ENCODE results near the gene SORT1. TPM values are rescaled to one million over a fixed set of nuclear protein-coding genes. Genes with fewer than 3 reads are reported as not detected.

The SORT1 gene
- total RNA-seq, 2 experiments from 2014 or later, result 0.31 to 0.51 TPM

- H3K27ac Mint-ChIP-seq, result no peak overlapping the region
- CTCF ChIA-PET, result interaction anchor here (1.7 to 2.4 kb wide), 2 partner anchors 150 to 181 kb away, joined by 4 to 6 read pairs; no protein-coding TSS in a partner anchor
- peaks cover 1% of the 10 kb centered on the region for H3K27me3 Mint-ChIP-seq
- POLR2A ChIA-PET, result no interaction called here
- H3K36me3 Mint-ChIP-seq, result no peaks in the 10 kb centered on the region
- DNase-seq, result no peak
- peaks cover 2% of the 10 kb centered on the region for H3K4me1 Mint-ChIP-seq (ENCODE audit: low read depth)
- intact Hi-C loops (cut with micrococcal nuclease), result no loop called here
- no peaks in the 10 kb centered on the region for H3K9me3 Mint-ChIP-seq
- no peak overlapping the region for H3K4me3 Mint-ChIP-seq
Measured at GRCh38 chr1:109351457-109351856, 46.3 kb downstream of the SORT1 start.

GRCh38 chr1:109350655-109351054 is 47.1 kb downstream of the SORT1 start:
- Mint-ChIP-seq H3K36me3 (no peaks in the 10 kb centered on the region), H3K4me3 (no peak overlapping the region), H3K4me1 (ENCODE audit: low read depth) (peaks cover 2% of the 10 kb centered on the region), H3K27ac (no peak overlapping the region), H3K9me3 (no peaks in the 10 kb centered on the region), H3K27me3 (peaks cover 1% of the 10 kb centered on the region)
- ChIA-PET CTCF (interaction anchor here (1.7 to 2.4 kb wide), 2 partner anchors 149 to 182 kb away, joined by 4 to 6 read pairs; no protein-coding TSS in a partner anchor), POLR2A (no interaction called here)
- DNase-seq, result no peak
- intact Hi-C loops (cut with micrococcal nuclease), result no loop called here

DNA sequence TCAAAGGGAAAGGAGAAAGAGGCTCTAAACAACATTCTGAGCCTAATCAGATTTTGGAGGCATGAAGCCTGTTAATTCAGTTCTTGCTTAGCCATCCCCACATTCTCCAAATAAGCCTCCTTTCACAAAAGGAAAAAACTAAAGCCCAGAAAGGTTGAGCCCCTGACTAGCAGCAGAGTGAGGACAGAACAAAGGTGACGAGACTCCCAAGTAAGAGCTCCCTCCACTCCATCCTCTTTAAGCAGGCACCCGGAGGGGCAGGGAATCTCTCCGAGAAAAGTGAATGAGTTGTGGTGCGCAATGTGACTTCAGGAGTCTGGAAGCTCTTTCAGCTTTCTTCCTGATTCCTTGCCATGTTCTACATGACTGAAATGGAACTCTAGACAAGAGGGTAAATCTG is 47.5 kb downstream of the SORT1 start:
- Mint-ChIP-seq H3K36me3 (no peaks in the 10 kb centered on the region), H3K4me3 (no peak overlapping the region), H3K27me3 (peaks cover 1% of the 10 kb centered on the region), H3K9me3 (no peaks in the 10 kb centered on the region), H3K4me1 (ENCODE audit: low read depth) (peaks cover 2% of the 10 kb centered on the region), H3K27ac (no peak overlapping the region)
- POLR2A ChIA-PET, result no interaction called here
- CTCF ChIA-PET, result interaction anchor here (1.7 to 2.4 kb wide), 2 partner anchors 149 to 182 kb away, joined by 4 to 6 read pairs; no protein-coding TSS in a partner anchor
- intact Hi-C loops (cut with micrococcal nuclease), result no loop called here
- DNase-seq, result no peak

DNA sequence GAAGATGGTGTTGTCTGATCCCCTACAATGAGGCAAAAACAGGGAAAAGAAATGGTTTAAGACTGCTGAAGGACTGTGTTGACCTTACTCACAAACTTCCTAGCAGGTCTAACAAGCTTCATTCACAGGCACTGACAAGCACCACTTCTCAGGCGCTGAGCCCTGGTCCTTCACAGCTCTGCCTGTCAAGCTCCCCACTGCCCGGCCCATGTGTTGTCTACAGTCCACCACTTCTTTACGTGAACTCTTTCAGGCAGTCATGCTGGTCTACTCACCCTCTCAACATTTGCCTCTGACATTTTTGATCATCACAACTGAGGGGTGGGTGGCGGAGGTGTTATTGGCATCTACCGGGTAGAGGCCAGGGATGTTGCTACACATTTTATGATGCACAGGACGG is 50.2 kb downstream of the SORT1 start:
- Mint-ChIP-seq H3K27me3 (peaks cover 7% of the 10 kb centered on the region), H3K4me3 (no peak overlapping the region), H3K27ac (no peak overlapping the region), H3K4me1 (ENCODE audit: low read depth) (no peaks in the 10 kb centered on the region), H3K9me3 (no peaks in the 10 kb centered on the region), H3K36me3 (no peaks in the 10 kb centered on the region)
- DNase-seq, result no peak
- ChIA-PET CTCF (no interaction called here), POLR2A (no interaction called here)
- intact Hi-C loops (cut with micrococcal nuclease), result no loop called here

- Mint-ChIP-seq H3K27me3 (peaks cover 9% of the 10 kb centered on the region), H3K36me3 (no peaks in the 10 kb centered on the region)
Measured at GRCh38 chr1:109341944-109342930, 55.5 kb downstream of the SORT1 start.

DNA sequence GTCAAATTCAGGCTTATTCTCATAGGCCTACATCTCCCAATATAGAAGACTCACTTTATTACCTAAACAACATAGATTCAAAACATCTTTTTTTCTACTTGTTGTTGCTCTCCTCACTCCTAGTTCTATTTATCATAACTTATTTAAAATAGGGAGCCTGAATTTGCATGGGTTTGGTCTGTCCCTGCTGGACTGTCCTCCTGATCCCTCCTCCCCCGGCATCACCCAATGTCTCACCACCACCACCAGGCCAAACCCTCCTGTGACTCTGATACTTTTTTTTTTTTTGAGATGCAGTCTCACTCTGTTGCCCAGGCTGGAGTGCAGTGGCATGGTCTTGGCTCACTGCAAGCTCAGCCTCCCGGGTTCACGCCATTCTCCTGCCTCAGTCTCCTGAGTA is 59.1 kb downstream of the SORT1 start:
- H3K4me3 Mint-ChIP-seq, result no peak overlapping the region
- CTCF ChIA-PET, result no interaction called here
- no peaks in the 10 kb centered on the region for H3K4me1 Mint-ChIP-seq (ENCODE audit: low read depth)
- DNase-seq, result no peak
- H3K27ac Mint-ChIP-seq, result no peak overlapping the region
- H3K9me3 Mint-ChIP-seq, result no peaks in the 10 kb centered on the region
- POLR2A ChIA-PET, result no interaction called here
- H3K36me3 Mint-ChIP-seq, result no peaks in the 10 kb centered on the region
- intact Hi-C loops (cut with micrococcal nuclease), result no loop called here
- peaks cover 3% of the 10 kb centered on the region for H3K27me3 Mint-ChIP-seq

More at GRCh38 chr1:109341944-109342930, 55.5 kb downstream of the SORT1 start:
- no peak for DNase-seq
- no peaks in the 10 kb centered on the region for H3K4me1 Mint-ChIP-seq (ENCODE audit: low read depth)
- CTCF ChIA-PET, result interaction anchor here (1.5 kb wide), 1 partner anchor 64 kb away, joined by 5 read pairs; no protein-coding TSS in a partner anchor
- POLR2A ChIA-PET, result no interaction called here
- intact Hi-C loops (cut with micrococcal nuclease), result no loop called here
- H3K27ac Mint-ChIP-seq, result no peak overlapping the region
- H3K9me3 Mint-ChIP-seq, result no peaks in the 10 kb centered on the region
- H3K4me3 Mint-ChIP-seq, result no peak overlapping the region

GRCh38 chr1:109338091-109338490 is 59.6 kb downstream of the SORT1 start:
- peaks cover 3% of the 10 kb centered on the region for H3K27me3 Mint-ChIP-seq
- no peaks in the 10 kb centered on the region for H3K9me3 Mint-ChIP-seq
- ChIA-PET CTCF (no interaction called here), POLR2A (no interaction called here)
- intact Hi-C loops (cut with micrococcal nuclease), result no loop called here
- no peak for DNase-seq
- H3K36me3 Mint-ChIP-seq, result no peaks in the 10 kb centered on the region
- H3K4me3 Mint-ChIP-seq, result no peak overlapping the region
- no peaks in the 10 kb centered on the region for H3K4me1 Mint-ChIP-seq (ENCODE audit: low read depth)
- H3K27ac Mint-ChIP-seq, result no peak overlapping the region

- CTCF ChIA-PET, result interaction anchor here (1.0 kb wide), 1 partner anchor 134 kb away, joined by 3 read pairs; no protein-coding TSS in a partner anchor
- POLR2A ChIA-PET, result no interaction called here
Measured at GRCh38 chr1:109335091-109335490, 62.6 kb downstream of the SORT1 start.

GRCh38 chr1:109331113-109331512 is 66.6 kb downstream of the SORT1 start:
- no peaks in the 10 kb centered on the region for H3K27me3 Mint-ChIP-seq
- H3K36me3 Mint-ChIP-seq, result peaks cover 9% of the 10 kb centered on the region
- no peak overlapping the region for H3K27ac Mint-ChIP-seq
- DNase-seq, result no peak
- CTCF ChIA-PET, result no interaction called here
- H3K4me3 Mint-ChIP-seq, result no peak overlapping the region
- H3K4me1 Mint-ChIP-seq (ENCODE audit: low read depth), result no peaks in the 10 kb centered on the region
- peaks cover 19% of the 10 kb centered on the region for H3K9me3 Mint-ChIP-seq
- POLR2A ChIA-PET, result no interaction called here
- intact Hi-C loops (cut with micrococcal nuclease), result no loop called here

More at GRCh38 chr1:109335091-109335490, 62.6 kb downstream of the SORT1 start:
- intact Hi-C loops (cut with micrococcal nuclease), result no loop called here
- Mint-ChIP-seq H3K27ac (no peak overlapping the region), H3K4me1 (ENCODE audit: low read depth) (no peaks in the 10 kb centered on the region), H3K36me3 (peaks cover 6% of the 10 kb centered on the region), H3K4me3 (no peak overlapping the region), H3K27me3 (no peaks in the 10 kb centered on the region), H3K9me3 (peaks cover 15% of the 10 kb centered on the region)
- DNase-seq, result no peak

- Mint-ChIP-seq H3K27ac (no peak overlapping the region), H3K4me3 (no peak overlapping the region), H3K27me3 (peaks cover 2% of the 10 kb centered on the region), H3K9me3 (peaks cover 19% of the 10 kb centered on the region), H3K4me1 (ENCODE audit: low read depth) (no peaks in the 10 kb centered on the region), H3K36me3 (peaks cover 9% of the 10 kb centered on the region)
- intact Hi-C loops (cut with micrococcal nuclease), result no loop called here
- ChIA-PET CTCF (interaction anchor here (0.5 to 1.1 kb wide), 2 partner anchors 72 to 1276 kb away, joined by 3 read pairs; no protein-coding TSS in a partner anchor), POLR2A (no interaction called here)
- no peak for DNase-seq
Measured at GRCh38 chr1:109327285-109327684, 70.4 kb downstream of the SORT1 start.

- Mint-ChIP-seq H3K4me3 (no peak overlapping the region), H3K36me3 (no peaks in the 10 kb centered on the region), H3K4me1 (ENCODE audit: low read depth) (no peaks in the 10 kb centered on the region), H3K27ac (no peak overlapping the region), H3K9me3 (no peaks in the 10 kb centered on the region), H3K27me3 (peaks cover 3% of the 10 kb centered on the region)
- ChIA-PET CTCF (interaction anchor here (0.8 kb wide), 1 partner anchor 76 kb away, joined by 3 read pairs; no protein-coding TSS in a partner anchor), POLR2A (no interaction called here)
- DNase-seq, result no peak
- intact Hi-C loops (cut with micrococcal nuclease), result no loop called here
Measured at GRCh38 chr1:109322974-109323373, 74.7 kb downstream of the SORT1 start.

DNA sequence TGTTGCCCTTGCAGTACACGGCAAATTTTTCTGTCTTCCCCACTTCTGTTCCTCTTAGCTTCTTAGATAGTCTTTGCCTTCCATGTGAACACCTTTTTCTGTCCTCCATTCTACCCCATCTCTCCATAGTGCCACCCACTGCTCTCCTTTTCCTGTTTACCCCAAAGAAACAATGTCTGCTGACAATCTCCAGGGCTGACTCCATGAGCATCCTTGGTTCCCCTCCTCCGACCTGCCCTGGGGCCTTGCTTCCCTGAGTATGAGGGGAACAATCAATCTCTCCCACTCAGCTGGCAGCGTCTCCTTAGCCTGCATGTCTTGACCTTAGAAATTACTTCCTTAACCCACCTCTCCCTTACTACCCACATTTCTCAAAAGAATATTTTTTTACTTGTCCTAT is 78.6 kb downstream of the SORT1 start:
- Mint-ChIP-seq H3K4me3 (no peak overlapping the region), H3K36me3 (no peaks in the 10 kb centered on the region), H3K9me3 (no peaks in the 10 kb centered on the region), H3K4me1 (ENCODE audit: low read depth) (no peaks in the 10 kb centered on the region), H3K27me3 (peaks cover 2% of the 10 kb centered on the region), H3K27ac (no peak overlapping the region)
- no peak for DNase-seq
- intact Hi-C loops (cut with micrococcal nuclease), result no loop called here
- ChIA-PET POLR2A (interaction anchor here (0.5 kb wide), 1 partner anchor 80 kb away, joined by 3 read pairs; no protein-coding TSS in a partner anchor), CTCF (no interaction called here)

Data from activated CD4-positive, alpha-beta memory T cell treated with anti-CD3 and anti-CD28 coated beads for 36 hours (primary cell).